ENCODE results near the gene ADAMTSL5.

The ADAMTSL5 gene

GRCh38 chr19:1461862-1462261 lies 51.0 kb downstream of the ADAMTSL5 start:
- no peak for DNase-seq

- no peak for DNase-seq
Measured at GRCh38 chr19:1460033-1460995, 52.5 kb downstream of the ADAMTSL5 start.

GRCh38 chr19:1459479-1459878 lies 53.3 kb downstream of the ADAMTSL5 start:
- no peak for DNase-seq

GRCh38 chr19:1457892-1458291 lies 54.9 kb downstream of the ADAMTSL5 start:
- no peak for DNase-seq

GRCh38 chr19:1457031-1457739 lies 55.6 kb downstream of the ADAMTSL5 start:
- DNase-seq, result no peak

- no peak for DNase-seq
Measured at GRCh38 chr19:1456121-1456900, 56.5 kb downstream of the ADAMTSL5 start.

- peak; percentile 20 for DNase-seq
Measured at GRCh38 chr19:1455336-1456120, 57.3 kb downstream of the ADAMTSL5 start.

Data from activated effector memory CD4-positive, alpha-beta T cell treated with Interleukin-2 at 50 U/mL for 16 hours (primary cell).